Measurements from ENCODE around the gene IL17F. TPM values are rescaled to one million over a fixed set of nuclear protein-coding genes. Genes with fewer than 3 reads are reported as not detected.

IL17F gene
- polyA plus RNA-seq, 3 donors, result not detected

DNA sequence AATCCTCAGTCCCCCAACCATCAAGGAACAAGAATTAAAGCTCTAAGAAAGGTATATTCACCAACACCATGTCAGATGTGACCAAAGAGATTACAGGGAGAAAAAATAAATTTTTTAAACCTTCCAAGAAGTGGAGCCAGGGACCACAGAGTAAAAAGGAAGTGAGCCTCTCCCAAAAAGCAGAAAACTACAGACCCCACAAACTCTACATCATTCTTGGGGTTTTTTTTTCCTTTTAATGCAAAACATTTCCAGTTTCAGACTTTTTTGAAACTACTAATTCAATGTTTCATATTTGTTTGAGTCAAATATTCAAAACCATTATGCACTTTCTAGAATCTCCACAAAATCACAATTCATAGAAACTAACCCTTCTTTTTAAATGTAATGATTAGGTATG, 6.8 kb upstream of the IL17F start:
- intact Hi-C loops (cut with micrococcal nuclease), result no loop called here
- Histone ChIP-seq H3K4me3 (replicated peaks in 1 of 3; ENCODE audit: low read depth in 2 of 3, low read length in 3 of 3) (no peak overlapping the region), H3K9me3 (replicated peaks in 1 of 2; ENCODE audit: control insufficient read depth in 1 of 2, insufficient read depth in 1 of 2, low read length in 2 of 2) (no peaks in the 10 kb centered on the region), H3K27me3 (ENCODE audit: control insufficient read depth in 2 of 2, insufficient read depth in 2 of 2, low read length in 2 of 2) (peaks cover 0 to 2% of the 10 kb centered on the region in 2 donors), H3K4me2 (replicated peaks; ENCODE audit: extremely low read depth, low read length, poor library complexity, severe bottlenecking) (no peak overlapping the region), H3K36me3 (replicated peaks in 1 of 2; ENCODE audit: control insufficient read depth in 1 of 2, insufficient read depth in 2 of 2, low read length in 2 of 2) (no peaks in the 10 kb centered on the region), H3K27ac (ENCODE audit: low read depth in 1 of 2, low read length in 2 of 2) (no peak overlapping the region), H3K79me2 (ENCODE audit: insufficient read depth, low read length) (no peaks in the 10 kb centered on the region), H3K4me1 (ENCODE audit: control insufficient read depth in 1 of 2, insufficient read depth in 2 of 2, low read length in 2 of 2) (no peaks in the 10 kb centered on the region), H2AFZ (ENCODE audit: insufficient read depth, low read depth, low read length, poor library complexity, severe bottlenecking) (no peak overlapping the region), H3K9ac (ENCODE audit: insufficient read depth, low read length, poor library complexity, severe bottlenecking) (no peak overlapping the region), H4K20me1 (ENCODE audit: insufficient read depth, low read length) (no peaks in the 10 kb centered on the region)
- no peak overlapping the region for H3K27ac Mint-ChIP-seq
- no peaks in the 10 kb centered on the region for H3K4me1 Mint-ChIP-seq
- H3K36me3 Mint-ChIP-seq, result no peaks in the 10 kb centered on the region
- peaks cover 12 to 25% (median 16%) of the 10 kb centered on the region in 3 donors for H3K27me3 Mint-ChIP-seq (ENCODE audit: low read depth in 3 of 3)
- TF ChIP-seq, protein P1, sequence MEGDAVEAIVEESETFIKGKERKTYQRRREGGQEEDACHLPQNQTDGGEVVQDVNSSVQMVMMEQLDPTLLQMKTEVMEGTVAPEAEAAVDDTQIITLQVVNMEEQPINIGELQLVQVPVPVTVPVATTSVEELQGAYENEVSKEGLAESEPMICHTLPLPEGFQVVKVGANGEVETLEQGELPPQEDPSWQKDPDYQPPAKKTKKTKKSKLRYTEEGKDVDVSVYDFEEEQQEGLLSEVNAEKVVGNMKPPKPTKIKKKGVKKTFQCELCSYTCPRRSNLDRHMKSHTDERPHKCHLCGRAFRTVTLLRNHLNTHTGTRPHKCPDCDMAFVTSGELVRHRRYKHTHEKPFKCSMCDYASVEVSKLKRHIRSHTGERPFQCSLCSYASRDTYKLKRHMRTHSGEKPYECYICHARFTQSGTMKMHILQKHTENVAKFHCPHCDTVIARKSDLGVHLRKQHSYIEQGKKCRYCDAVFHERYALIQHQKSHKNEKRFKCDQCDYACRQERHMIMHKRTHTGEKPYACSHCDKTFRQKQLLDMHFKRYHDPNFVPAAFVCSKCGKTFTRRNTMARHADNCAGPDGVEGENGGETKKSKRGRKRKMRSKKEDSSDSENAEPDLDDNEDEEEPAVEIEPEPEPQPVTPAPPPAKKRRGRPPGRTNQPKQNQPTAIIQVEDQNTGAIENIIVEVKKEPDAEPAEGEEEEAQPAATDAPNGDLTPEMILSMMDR (IDR thresholded peaks at IDR 0.05), result no peak
- H3K4me3 Mint-ChIP-seq, result no peak overlapping the region
- DNase-seq, result no peak
- H3K9me3 Mint-ChIP-seq, result peaks cover 0 to 3% (median 0%) of the 10 kb centered on the region in 7 donors

DNA sequence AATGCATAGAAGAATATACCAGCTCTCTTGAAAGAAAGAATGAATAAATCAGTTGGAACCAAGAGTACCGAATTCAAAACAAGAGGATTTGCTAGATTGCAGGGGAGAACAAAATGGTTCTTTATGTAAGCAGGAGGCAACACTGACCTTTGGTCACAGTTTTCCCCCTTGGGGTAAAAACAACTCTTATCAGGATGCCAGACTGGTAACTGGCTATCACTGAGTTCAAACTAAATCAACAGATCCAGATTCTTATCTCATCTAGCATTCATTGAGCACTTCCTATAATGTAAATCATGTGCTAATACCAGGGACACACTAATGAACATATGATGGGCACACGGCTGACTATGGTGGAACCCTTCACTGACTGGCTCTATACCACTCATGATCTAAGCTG, 4.8 kb upstream of the IL17F start:
- no peaks in the 10 kb centered on the region for H3K4me1 Mint-ChIP-seq
- H3K27me3 Mint-ChIP-seq (ENCODE audit: low read depth in 3 of 3), result peaks cover 5 to 16% (median 13%) of the 10 kb centered on the region in 3 donors
- Histone ChIP-seq H3K9me3 (replicated peaks in 1 of 2; ENCODE audit: control insufficient read depth in 1 of 2, insufficient read depth in 1 of 2, low read length in 2 of 2) (no peaks in the 10 kb centered on the region), H3K27me3 (ENCODE audit: control insufficient read depth in 2 of 2, insufficient read depth in 2 of 2, low read length in 2 of 2) (no peaks in the 10 kb centered on the region), H3K9ac (ENCODE audit: insufficient read depth, low read length, poor library complexity, severe bottlenecking) (no peak overlapping the region), H2AFZ (ENCODE audit: insufficient read depth, low read depth, low read length, poor library complexity, severe bottlenecking) (no peak overlapping the region), H3K27ac (ENCODE audit: low read depth in 1 of 2, low read length in 2 of 2) (no peak overlapping the region), H4K20me1 (ENCODE audit: insufficient read depth, low read length) (no peaks in the 10 kb centered on the region), H3K4me1 (ENCODE audit: control insufficient read depth in 1 of 2, insufficient read depth in 2 of 2, low read length in 2 of 2) (no peaks in the 10 kb centered on the region), H3K4me3 (replicated peaks in 1 of 3; ENCODE audit: low read depth in 2 of 3, low read length in 3 of 3) (no peak overlapping the region), H3K79me2 (ENCODE audit: insufficient read depth, low read length) (no peaks in the 10 kb centered on the region), H3K4me2 (replicated peaks; ENCODE audit: extremely low read depth, low read length, poor library complexity, severe bottlenecking) (no peak overlapping the region), H3K36me3 (replicated peaks in 1 of 2; ENCODE audit: control insufficient read depth in 1 of 2, insufficient read depth in 2 of 2, low read length in 2 of 2) (no peaks in the 10 kb centered on the region)
- no peak overlapping the region for H3K27ac Mint-ChIP-seq
- WGBS (ENCODE audit: insufficient coverage), result 25% methylated on average over 1 of the region's 2 CpGs
- peaks cover 0 to 3% (median 0%) of the 10 kb centered on the region in 7 donors for H3K9me3 Mint-ChIP-seq
- no peak for DNase-seq
- intact Hi-C loops (cut with micrococcal nuclease), result no loop called here
- no peaks in the 10 kb centered on the region for H3K36me3 Mint-ChIP-seq
- no peak overlapping the region for H3K4me3 Mint-ChIP-seq
- TF ChIP-seq, protein P1 (IDR thresholded peaks at IDR 0.05), result no peak
